GM19395 (cell line): ENCODE data around the gene FHDC1.
A peak's percentile ranks its signal among the peaks of the same experiment; 100 is the strongest.
"Not testable (repeated sequence)": the region's sequence is repeated elsewhere in the genome, so short reads cannot be mapped to it uniquely, and the experiment has no call there.

Source experiments
- ATAC-seq: cut with Tn5 transposase; IDR thresholded peaks from one replicate; pipeline ENCODE4 v1.9.1; 2021; ENCODE audit warnings: mild to moderate bottlenecking, moderate library complexity; ENCODE audit not compliant: unreplicated experiment

FHDC1 gene, protein sequence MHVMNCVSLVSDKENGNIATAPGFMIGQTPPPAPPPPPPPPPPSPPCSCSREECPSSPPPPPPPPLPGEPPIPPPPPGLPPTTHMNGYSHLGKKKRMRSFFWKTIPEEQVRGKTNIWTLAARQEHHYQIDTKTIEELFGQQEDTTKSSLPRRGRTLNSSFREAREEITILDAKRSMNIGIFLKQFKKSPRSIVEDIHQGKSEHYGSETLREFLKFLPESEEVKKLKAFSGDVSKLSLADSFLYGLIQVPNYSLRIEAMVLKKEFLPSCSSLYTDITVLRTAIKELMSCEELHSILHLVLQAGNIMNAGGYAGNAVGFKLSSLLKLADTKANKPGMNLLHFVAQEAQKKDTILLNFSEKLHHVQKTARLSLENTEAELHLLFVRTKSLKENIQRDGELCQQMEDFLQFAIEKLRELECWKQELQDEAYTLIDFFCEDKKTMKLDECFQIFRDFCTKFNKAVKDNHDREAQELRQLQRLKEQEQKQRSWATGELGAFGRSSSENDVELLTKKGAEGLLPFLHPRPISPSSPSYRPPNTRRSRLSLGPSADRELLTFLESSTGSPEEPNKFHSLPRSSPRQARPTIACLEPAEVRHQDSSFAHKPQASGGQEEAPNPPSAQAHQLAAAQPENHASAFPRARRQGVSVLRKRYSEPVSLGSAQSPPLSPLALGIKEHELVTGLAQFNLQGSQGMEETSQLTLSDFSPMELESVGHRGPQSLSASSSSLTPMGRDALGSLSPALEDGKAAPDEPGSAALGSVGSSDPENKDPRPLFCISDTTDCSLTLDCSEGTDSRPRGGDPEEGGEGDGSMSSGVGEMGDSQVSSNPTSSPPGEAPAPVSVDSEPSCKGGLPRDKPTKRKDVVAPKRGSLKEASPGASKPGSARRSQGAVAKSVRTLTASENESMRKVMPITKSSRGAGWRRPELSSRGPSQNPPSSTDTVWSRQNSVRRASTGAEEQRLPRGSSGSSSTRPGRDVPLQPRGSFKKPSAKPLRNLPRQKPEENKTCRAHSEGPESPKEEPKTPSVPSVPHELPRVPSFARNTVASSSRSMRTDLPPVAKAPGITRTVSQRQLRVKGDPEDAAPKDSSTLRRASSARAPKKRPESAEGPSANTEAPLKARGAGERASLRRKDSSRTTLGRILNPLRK

DNA sequence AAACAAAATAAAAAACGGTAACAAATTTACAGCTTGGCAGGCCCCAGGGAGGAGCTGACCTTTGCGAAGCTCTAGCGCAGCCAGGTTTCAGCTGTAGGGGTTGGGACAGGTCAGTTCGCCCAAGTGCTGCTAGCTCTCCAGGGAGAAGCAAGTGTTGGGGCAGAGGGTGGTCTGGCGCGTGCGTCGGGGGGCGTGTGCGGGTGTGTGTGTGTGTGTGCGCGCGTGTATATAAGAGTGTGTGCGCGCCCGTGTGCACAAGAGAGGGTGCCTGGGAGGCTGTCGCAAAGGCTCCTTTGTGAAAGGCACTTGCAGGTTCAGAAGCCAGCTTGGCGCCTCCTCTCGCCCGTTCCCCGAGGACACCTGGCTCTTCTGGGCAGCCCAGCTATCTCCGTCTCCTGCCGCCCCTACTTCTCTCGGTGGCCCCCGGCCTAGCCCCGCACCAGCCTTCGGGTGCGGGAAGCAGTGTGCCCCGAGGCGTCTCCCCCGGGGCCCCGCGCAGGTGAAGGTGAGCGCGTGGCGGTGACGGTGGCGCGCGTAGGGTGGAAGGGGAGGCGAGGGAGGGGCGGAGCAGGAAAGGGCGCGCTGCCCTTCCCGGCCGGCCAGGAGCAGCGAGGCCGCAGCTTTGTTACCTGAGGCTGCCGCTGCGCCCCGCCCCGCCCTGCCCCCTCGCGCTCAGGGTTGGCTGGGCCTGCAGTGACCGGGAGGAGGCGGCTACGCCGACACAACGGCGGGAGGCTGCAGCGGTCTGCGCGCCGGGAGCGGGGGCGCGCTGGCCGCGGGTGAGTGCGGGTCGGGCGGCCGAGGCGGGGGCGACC is at the start of gene FHDC1:
Gene FHDC1, plus strand, starts transcription at position 693 of the 815 bp plus-strand sequence. CDS start 6,735 bp downstream, outside the sequence.
- ATAC-seq = no peak

DNA sequence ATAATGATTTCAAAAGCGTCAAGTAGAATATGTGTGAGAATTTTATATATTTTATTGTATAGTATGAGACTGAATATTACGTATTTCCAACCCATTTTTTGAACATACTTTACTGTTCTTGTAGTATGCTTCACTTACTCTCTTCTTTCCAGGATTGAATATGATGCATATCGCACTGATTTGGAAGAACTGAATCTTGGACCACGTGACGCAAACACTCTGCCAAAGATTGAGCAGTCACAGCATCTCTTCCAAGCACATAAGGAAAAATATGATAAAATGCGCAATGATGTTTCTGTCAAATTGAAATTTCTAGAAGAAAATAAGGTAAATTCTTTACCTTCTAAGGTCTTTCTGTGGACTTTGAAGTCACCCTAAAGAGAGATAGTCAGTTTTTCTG is 48.1 kb upstream of the FHDC1 start:
- no peak for ATAC-seq

DNA sequence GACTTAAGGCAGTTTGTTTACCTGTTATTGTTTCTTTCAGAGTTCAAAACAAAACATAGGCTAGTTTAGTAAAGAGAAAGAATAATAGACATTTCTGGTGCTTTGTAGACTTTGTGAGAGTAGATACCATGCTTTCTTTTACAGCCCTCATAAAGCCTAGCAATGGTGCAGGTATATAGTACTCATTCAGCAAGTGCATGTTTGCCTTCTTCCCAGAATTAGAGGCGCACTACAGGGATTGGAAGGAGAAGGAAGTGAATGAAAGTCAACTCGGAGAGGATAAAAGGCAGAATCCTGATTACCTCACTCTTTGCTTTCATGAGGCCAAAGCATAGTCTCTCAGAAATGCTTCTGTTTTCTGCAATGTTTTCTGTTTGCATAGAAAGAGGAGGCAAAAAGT is 43.1 kb upstream of the FHDC1 start:
- no peak for ATAC-seq

DNA sequence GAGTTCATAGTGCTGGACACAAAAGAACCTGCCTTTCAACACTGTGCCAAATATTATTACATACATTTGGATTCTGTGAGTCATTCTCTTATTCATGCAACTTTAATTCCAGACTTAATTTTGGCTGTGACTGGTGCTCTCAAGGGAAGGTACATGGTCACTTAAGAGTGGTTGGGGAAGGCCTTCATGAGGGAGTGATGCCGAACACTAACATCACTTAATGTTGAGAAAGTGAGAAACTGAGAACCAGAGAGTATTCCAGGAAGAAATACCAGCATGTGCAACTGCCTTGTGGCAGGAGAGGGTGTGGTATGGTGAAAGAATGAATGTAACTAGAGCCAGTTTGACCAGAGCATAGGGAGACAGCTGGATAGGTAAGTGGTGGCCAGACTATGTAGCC is 41.5 kb upstream of the FHDC1 start:
- ATAC-seq = no peak

DNA sequence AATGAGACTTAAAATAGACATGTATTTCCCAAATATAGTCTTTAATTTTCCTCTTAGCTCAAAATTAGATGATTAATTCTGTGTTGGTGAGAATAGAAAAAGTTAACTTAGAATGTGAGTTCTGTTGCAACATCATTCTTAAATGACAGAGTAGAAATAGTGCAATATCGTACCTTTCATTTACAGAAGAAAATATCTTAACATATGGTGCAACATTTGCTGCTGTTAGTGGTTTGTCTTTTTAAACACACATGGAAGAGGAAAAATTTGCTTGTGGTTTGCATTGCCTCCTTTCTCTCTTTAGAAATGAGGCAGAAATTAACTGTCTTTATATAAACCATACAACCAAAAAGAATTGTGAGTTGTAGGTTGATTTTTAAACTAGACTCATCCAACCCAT is 39.3 kb upstream of the FHDC1 start:
- ATAC-seq = no peak

DNA sequence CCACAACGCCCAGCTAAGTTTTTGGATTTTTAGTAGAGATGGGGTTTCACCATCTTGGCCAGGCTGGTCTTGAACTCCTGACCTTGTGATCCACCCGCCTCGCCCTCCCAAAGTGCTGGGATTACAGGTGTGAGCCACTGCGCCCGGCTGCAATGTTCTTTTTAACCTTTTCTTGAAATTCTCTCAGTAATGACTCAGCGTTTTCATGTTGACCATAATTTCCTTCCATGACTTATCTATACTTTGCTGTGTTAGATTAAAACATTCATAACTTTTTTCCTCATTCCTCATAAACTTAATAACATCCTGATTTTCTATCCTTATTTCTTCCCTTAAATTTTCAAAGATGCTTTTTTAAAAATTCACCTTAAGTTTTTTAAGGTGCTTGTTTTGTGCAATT is 38.0 kb upstream of the FHDC1 start:
- ATAC-seq = not testable (repeated sequence)

DNA sequence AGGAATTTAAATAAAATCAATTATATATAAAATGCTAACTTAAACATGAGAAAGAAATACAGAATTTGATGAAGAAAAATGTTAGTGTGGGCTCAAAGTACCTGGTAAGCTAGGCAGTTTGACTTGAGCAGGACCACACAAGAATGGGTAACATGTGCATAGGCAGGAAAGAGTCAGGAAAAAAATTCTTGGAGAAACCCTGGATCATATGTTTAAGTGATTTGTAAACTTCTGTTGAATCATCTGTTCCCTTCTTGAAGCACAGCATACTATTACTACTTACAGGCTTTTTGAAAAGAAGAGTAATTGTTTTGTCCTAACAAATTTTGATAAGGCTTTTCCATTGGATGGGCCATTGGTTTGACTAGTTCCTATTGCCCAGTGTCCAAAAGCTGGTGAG is 37.5 kb upstream of the FHDC1 start:
- ATAC-seq = no peak

DNA sequence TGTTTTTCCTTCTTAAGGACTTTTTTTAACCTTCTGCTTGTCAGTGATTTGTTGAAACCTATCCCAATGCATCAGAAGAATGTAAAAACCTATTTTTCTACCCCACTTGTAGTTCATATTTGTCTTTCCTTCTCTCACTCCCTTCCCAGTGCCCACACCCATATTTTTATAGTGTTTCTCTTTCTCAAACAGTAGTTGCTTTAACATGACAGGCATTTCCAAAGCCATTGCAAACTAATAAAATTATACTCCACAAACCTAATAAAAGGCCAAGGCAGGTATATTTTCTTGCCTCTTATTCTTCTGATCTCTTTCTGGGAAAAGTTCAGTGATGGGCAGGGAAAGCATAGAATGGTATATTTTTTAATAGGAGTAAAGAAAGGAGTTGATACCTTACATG is 35.7 kb upstream of the FHDC1 start:
- ATAC-seq = no peak

DNA sequence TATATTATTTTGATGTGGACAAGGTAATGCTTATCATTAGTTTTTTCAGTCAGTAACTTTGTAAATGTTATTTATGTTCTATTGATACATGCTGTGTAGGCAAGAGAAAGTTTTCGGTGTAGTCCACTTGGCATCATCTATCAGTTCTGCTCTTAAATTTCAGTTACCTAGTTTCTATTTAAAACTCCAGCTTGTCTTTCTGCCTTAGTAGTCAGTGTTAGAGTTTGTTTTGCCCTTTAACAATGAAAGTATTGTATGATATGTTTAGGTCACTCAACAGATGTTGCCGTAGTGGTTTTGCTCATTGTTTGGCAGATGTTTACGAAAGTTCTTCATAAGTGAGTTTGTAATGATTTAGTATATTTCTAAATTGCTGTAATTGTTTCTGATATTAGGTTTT is 34.9 kb upstream of the FHDC1 start:
- no peak for ATAC-seq

DNA sequence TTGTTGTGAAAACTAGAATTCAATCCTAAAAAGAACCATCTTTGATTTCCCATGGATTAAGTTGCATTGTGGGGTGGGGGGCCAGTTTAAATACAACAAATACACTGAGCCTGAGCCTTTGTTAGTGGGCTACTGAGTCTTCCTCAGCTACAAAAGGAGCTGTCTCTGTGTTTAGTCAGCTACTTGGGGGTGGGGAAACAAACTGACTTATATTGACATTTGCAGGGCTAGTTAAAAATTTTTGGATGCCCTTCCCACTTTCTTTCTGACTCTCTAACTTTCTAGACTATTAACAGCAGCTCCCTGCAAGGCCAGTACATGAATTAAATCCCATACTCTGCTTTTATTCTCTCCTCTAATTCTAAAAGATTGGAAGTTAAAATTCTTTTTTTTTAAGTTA is 32.5 kb upstream of the FHDC1 start:
- no peak for ATAC-seq

DNA sequence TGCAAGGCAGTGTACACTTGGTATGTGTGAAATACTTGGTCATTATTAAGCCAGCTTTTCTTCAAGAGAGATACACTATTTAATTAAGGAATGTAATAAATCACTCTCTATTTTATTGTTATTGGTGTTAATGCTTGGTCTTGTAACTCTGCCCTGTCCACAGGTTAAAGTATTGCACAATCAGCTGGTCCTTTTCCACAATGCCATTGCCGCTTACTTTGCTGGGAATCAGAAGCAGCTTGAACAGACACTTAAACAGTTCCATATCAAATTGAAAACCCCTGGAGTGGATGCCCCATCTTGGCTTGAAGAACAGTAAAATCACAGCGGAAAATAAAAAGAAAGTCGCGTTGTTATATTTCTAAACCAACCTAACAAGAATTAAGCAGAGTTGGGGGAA is 26.2 kb upstream of the FHDC1 start:
- no peak for ATAC-seq

DNA sequence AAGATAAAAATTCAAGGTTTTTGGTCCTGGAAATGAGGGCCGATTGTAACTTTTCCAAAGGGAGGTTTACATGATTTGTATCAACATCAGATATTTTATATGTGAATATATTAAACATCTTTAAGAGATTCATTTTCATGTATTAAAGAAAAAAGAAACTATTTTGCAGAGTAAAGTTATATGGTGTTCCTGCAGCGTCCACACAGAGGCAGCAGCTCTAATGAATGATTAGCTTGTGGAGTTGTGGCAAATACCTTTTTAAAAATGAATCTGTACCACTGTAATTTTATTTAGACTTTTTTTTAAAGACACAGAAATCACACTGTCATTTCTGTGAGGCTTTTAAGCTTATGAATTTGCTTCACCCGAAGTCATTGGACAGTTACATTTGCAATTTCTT is 25.6 kb upstream of the FHDC1 start:
- ATAC-seq = no peak

DNA sequence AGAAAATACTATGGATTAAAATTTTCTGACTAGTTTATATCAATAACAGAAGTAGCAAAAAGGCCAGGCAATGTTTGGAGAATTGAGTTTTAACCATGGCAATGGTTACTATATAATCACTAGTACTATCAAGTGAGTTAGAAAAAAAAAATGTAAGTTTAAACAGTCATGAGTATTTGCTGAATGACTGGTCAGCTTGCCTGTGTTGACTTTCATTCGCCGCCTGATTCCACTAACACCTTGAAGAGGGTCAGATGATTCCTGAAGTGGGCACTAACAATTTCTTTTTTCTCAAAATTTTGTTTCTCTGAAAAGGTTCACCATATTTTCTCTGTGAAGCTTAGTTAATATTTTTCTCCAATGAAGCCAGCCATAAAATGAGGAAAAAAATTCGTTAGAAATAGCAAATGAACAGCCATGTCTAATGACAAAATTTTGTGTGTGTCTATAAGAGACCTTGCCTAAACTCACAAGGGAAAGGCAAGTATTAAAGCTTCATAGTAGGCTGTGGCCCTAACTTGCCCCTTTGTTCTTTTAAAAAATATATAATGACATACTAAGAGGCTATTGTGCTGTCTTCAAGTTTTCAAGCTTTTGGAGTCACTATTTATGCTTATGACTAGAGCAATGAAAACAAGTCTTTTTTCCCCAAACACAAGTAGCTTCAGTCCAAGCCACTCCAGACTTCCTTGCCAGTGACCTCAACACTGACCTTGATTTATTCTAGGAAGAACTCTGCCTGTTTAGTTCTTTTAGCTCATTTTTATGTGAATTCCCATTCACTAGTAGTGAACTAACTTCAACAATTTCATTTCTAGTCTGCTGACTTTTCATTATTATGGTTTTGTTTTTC is 18.4 kb upstream of the FHDC1 start:
- ATAC-seq = no peak

DNA sequence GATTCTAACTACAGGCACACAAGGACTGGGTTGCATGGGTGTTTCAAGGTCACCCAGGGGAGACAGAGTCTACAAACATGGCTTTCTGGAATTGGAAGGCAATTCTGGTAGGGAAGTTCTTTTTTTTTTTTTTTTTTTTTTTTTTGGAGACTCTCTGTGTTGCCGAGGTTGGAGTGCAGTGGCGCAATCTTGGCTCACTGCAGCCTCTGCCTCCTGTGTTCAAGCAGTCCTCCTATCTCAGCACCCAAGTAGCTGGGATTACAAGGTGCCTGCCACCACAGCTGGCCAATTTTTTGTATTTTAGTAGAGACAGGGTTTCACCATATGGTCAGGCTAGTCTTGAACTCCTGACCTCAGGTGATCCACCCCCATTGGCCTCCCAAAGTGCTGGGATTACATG is 16.3 kb upstream of the FHDC1 start:
- ATAC-seq = no peak

DNA sequence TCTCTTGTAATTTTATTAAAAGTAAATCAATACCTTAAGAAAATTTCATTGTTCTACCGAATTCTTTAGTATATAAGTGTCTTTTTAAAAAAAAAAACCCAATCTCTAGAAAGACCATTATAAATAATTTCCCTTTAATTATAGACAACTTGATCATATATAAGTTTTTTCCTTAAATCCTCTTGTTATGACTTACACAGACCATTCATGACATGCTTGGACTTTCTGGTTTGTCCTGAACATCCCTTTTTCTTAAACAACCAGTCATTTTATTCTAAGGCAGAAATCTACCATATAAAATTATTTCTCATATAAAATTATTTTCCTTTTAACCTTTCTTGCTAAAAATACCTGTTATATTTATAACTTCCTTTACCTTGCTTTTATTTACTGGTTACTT is 15.4 kb upstream of the FHDC1 start:
- no peak for ATAC-seq

DNA sequence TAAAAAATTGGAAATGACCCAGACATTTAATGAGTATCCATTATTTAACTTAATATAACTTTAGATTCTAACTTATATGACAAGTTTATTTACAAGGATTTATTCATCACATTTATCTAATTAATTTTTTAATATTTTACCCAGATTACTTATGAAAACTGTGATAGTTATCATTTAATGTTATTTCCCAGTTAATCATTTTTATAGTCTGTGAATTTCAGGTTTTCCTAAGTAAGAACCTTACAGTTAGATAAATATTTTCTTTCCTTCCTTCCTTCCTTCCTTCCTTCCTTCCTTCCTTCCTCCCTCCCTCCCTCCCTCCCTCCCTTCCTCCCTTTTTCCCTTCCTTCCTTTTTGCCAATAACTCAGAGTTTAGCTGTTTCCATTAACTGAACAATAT is 14.8 kb upstream of the FHDC1 start:
- ATAC-seq = no peak

DNA sequence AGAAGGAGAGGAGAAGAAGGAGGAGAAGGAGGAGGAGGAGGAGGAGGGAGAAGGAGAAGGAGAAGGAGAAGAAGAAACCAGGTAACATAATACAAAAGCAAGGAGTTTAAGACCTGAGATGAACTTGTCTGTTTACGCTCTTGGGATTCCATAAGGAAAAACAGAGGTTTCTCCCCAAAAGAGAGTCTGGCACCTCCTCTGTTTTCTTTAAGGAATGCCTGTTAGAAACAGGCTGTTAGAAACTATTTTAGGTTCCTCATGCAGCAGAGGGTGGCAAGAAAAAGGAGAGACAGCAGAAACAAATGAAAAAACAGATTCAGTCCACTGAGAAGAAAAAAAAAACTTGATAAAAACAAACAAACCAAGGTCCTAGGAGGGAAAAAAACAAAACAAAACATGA is 10.3 kb upstream of the FHDC1 start:
- no peak for ATAC-seq

DNA sequence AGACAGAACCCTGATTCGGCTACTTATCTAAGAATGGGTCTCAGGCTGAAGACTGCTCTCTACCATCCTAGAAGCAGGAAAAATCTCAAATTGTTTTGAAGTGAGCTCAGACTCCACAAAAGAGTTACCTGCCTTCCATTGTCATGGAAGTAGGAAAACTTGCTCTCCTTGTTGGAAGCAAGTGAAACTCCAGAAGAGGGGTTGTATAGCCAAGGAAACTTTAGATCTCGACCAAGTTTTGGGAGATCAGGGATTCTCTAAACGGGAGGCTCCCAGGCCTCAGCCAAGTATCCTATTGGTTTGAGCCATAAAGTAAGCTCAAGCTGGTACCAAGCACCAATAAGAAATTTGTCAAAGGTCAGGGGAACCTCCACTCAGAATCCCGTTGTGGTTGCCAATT is 9.2 kb upstream of the FHDC1 start:
- no peak for ATAC-seq

DNA sequence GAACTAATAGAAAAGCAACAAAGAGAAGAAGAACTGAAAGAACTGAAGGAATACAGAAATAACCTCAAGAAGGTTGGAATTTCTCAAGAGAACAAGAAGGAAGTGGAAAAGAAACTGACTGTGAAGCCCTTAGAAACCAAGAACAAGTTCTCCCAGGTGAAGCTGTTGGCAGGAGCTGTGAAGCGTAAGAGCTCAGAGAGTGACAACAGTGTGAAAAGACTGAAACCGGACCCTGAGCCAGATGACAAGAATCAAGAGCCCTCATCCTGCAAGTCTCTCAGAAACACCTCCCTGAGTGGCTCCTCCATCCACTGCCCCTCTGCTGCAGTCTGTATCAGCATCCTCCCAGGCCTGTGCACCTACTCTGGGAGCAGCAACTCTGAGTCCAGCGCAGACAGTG is 8.4 kb upstream of the FHDC1 start:
- ATAC-seq = peak; percentile 76

DNA sequence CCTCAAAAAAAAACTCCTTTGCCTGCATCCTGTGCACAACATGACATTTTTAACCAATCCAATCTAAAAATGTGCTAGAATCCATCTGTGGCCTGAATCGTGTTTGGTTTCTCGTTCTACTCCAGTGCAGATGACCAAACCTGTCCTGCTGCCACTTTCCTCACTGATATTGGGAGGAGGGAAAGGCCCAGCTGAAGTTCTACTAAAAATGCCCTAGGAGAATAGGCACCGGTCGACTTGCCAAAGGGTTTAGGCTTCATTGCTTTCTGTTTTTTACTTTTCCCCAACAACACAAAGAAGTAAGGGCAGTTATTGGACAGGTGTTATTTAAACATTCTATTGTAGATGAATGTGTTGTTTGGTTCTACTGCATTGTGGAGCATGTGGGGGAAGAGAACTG is 7.8 kb upstream of the FHDC1 start:
- ATAC-seq = no peak
